Measurements from ENCODE around the gene PARL.

Gene PARL

GRCh38 chr3:183913580-183913920 lies 28.9 kb upstream of the PARL start:
- Histone ChIP-seq H3K4me3 (ENCODE audit: low read length) (no peak overlapping the region), H2AFZ (ENCODE audit: low read depth, low read length) (no peak overlapping the region), H3K4me1 (ENCODE audit: insufficient read depth, low read length) (no peaks in the 10 kb centered on the region), H3K36me3 (ENCODE audit: insufficient read depth, low read length) (no peaks in the 10 kb centered on the region), H3K9me3 (ENCODE audit: low read length) (no peaks in the 10 kb centered on the region), H3K27me3 (ENCODE audit: insufficient read depth, low read length) (no peaks in the 10 kb centered on the region)

DNA sequence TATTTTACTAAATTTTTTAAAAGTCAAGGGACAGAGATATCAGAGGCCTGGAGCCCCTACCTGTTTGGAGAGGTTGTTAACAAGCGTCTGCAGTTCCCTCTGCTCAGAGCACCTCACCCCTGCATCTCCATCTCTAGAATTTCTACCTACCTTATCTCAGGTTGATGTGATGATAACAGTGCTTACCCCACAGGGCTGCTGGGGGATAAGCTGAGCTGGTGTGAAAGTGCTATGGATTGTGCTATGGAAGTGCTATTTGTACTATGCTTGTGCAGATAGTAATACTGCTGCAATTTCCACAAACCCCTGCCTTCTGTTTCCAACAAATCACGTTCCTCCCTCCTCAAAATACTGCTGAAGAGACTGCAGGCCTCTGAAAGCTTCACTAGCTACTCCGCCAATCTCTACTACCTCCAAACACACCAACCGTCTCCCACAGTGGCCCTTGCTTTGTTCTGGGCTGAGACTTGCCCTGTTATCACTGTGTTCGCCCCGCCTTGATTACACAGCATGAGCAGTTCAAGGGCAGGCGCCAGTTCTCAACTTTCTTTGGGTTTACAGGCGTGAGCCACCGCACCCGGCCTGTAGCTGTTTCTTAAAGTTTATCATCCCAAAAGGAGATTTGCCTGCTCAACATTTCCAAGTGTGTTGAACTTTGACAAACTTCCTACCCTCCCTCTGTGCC lies 28.4 kb upstream of the PARL start:
- no peaks in the 10 kb centered on the region for H3K9me3 ChIP-seq (ENCODE audit: low read length)
- H3K4me3 ChIP-seq (ENCODE audit: low read length), result no peak overlapping the region
- no peak overlapping the region for H2AFZ ChIP-seq (ENCODE audit: low read depth, low read length)
- H3K4me1 ChIP-seq (ENCODE audit: insufficient read depth, low read length), result no peaks in the 10 kb centered on the region
- no peaks in the 10 kb centered on the region for H3K27me3 ChIP-seq (ENCODE audit: insufficient read depth, low read length)
- no peaks in the 10 kb centered on the region for H3K36me3 ChIP-seq (ENCODE audit: insufficient read depth, low read length)

- no peaks in the 10 kb centered on the region for H3K9me3 ChIP-seq (ENCODE audit: low read length)
- no peak overlapping the region for H3K4me3 ChIP-seq (ENCODE audit: low read length)
- H3K4me1 ChIP-seq (ENCODE audit: insufficient read depth, low read length), result no peaks in the 10 kb centered on the region
- H2AFZ ChIP-seq (ENCODE audit: low read depth, low read length), result no peak overlapping the region
- no peaks in the 10 kb centered on the region for H3K27me3 ChIP-seq (ENCODE audit: insufficient read depth, low read length)
- no peaks in the 10 kb centered on the region for H3K36me3 ChIP-seq (ENCODE audit: insufficient read depth, low read length)
Observed at GRCh38 chr3:183911763-183912506, 27.3 kb upstream of the PARL start.

DNA sequence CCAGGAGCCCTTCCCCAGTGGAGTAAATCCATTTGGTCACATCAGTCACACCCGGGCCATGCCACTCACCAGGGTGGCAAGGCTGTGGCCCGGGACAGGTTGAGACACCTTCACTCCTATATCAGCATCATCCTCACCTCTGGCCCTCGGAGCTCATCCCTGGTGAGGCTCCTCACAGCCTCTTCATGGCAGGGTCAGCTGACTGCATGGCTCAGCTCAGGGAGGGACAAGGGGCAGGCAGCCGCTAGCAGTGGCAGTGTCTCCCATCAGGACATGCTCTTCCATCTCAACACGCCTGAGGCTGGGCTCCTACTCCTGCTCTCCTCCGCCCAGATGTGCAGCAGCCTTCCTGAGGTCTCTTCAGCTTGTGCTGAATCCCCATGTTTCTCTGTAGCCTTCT lies 26.4 kb upstream of the PARL start:
- no peaks in the 10 kb centered on the region for H3K9me3 ChIP-seq (ENCODE audit: low read length)
- H3K4me1 ChIP-seq (ENCODE audit: insufficient read depth, low read length), result no peaks in the 10 kb centered on the region
- no peak overlapping the region for H2AFZ ChIP-seq (ENCODE audit: low read depth, low read length)
- no peaks in the 10 kb centered on the region for H3K36me3 ChIP-seq (ENCODE audit: insufficient read depth, low read length)
- no peaks in the 10 kb centered on the region for H3K27me3 ChIP-seq (ENCODE audit: insufficient read depth, low read length)
- no peak overlapping the region for H3K4me3 ChIP-seq (ENCODE audit: low read length)

DNA sequence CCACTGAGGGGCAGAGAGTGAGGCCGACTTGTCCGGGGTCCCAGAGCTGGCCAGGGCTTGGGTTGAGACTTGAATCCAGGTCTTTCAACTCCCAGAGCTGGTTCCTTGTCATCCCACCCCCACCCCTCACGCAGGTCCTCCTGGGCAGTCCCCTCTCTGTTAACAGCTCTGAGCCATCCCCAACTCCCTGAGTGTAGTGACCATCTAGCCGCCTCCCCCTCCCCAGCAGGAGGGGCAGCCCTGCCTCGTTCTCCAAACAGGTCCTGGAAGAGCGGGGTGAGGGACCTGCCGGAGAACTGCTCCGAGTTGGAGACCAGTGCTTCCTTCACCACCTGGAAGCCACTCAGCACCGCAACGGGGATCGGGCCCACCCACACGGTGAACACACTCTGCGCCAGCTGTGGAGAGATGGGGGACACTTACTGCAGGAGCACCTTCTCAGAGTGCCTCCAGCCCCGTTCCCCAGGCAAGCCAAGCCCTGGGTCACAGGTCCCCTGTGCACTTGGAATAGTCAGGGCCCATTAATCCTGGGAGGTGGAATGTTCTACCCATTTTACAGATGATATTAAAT lies 24.4 kb upstream of the PARL start:
- Histone ChIP-seq H3K36me3 (ENCODE audit: insufficient read depth, low read length) (no peaks in the 10 kb centered on the region), H3K27me3 (ENCODE audit: insufficient read depth, low read length) (no peaks in the 10 kb centered on the region), H2AFZ (ENCODE audit: low read depth, low read length) (no peak overlapping the region), H3K4me1 (ENCODE audit: insufficient read depth, low read length) (no peaks in the 10 kb centered on the region), H3K4me3 (ENCODE audit: low read length) (no peak overlapping the region), H3K9me3 (ENCODE audit: low read length) (no peaks in the 10 kb centered on the region)

- Histone ChIP-seq H3K9me3 (ENCODE audit: low read length) (no peaks in the 10 kb centered on the region), H3K4me1 (ENCODE audit: insufficient read depth, low read length) (no peaks in the 10 kb centered on the region), H3K27me3 (ENCODE audit: insufficient read depth, low read length) (no peaks in the 10 kb centered on the region), H3K36me3 (ENCODE audit: insufficient read depth, low read length) (no peaks in the 10 kb centered on the region), H2AFZ (ENCODE audit: low read depth, low read length) (no peak overlapping the region), H3K4me3 (ENCODE audit: low read length) (no peak overlapping the region)
Observed at GRCh38 chr3:183907911-183908331, 23.2 kb upstream of the PARL start.

DNA sequence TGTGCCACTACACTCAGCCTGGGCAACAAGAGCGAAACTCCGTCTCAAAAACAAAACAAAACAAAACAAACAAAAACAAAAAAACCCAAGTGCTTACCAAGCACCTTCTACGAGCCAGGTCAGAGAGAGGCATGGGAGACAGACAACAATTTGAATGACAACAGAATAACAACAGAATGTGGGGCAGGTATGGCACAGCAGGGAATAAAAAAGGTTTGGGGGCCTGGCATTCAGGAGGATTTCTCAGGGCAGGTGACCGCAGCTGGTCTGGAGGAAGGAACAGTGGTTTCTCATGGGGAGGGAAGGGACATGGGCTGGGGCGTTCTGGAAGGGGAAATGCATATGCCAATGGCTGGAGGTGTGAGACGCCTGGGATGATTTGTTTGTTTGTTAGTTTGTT lies 22.5 kb upstream of the PARL start:
- no peak overlapping the region for H3K4me3 ChIP-seq (ENCODE audit: low read length)
- H3K9me3 ChIP-seq (ENCODE audit: low read length), result no peaks in the 10 kb centered on the region
- H3K27me3 ChIP-seq (ENCODE audit: insufficient read depth, low read length), result no peaks in the 10 kb centered on the region
- no peaks in the 10 kb centered on the region for H3K4me1 ChIP-seq (ENCODE audit: insufficient read depth, low read length)
- no peaks in the 10 kb centered on the region for H3K36me3 ChIP-seq (ENCODE audit: insufficient read depth, low read length)
- H2AFZ ChIP-seq (ENCODE audit: low read depth, low read length), result no peak overlapping the region

- Histone ChIP-seq H3K27me3 (ENCODE audit: insufficient read depth, low read length) (peaks cover 2% of the 10 kb centered on the region), H3K4me1 (ENCODE audit: insufficient read depth, low read length) (no peaks in the 10 kb centered on the region), H2AFZ (ENCODE audit: low read depth, low read length) (no peak overlapping the region), H3K4me3 (ENCODE audit: low read length) (no peak overlapping the region), H3K9me3 (ENCODE audit: low read length) (no peaks in the 10 kb centered on the region), H3K36me3 (ENCODE audit: insufficient read depth, low read length) (no peaks in the 10 kb centered on the region)
Observed at GRCh38 chr3:183906234-183906921, 21.7 kb upstream of the PARL start.

GRCh38 chr3:183904833-183905780 lies 20.4 kb upstream of the PARL start:
- no peaks in the 10 kb centered on the region for H3K36me3 ChIP-seq (ENCODE audit: insufficient read depth, low read length)
- no peaks in the 10 kb centered on the region for H3K4me1 ChIP-seq (ENCODE audit: insufficient read depth, low read length)
- H2AFZ ChIP-seq (ENCODE audit: low read depth, low read length), result no peak overlapping the region
- no peak overlapping the region for H3K4me3 ChIP-seq (ENCODE audit: low read length)
- peaks cover 2% of the 10 kb centered on the region for H3K27me3 ChIP-seq (ENCODE audit: insufficient read depth, low read length)
- no peaks in the 10 kb centered on the region for H3K9me3 ChIP-seq (ENCODE audit: low read length)

GRCh38 chr3:183898028-183898431 lies 13.3 kb upstream of the PARL start:
- H2AFZ ChIP-seq (ENCODE audit: low read depth, low read length), result no peak overlapping the region
- H3K4me1 ChIP-seq (ENCODE audit: insufficient read depth, low read length), result no peaks in the 10 kb centered on the region
- no peaks in the 10 kb centered on the region for H3K36me3 ChIP-seq (ENCODE audit: insufficient read depth, low read length)
- no peaks in the 10 kb centered on the region for H3K9me3 ChIP-seq (ENCODE audit: low read length)
- H3K4me3 ChIP-seq (ENCODE audit: low read length), result no peak overlapping the region
- H3K27me3 ChIP-seq (ENCODE audit: insufficient read depth, low read length), result peaks cover 19% of the 10 kb centered on the region

DNA sequence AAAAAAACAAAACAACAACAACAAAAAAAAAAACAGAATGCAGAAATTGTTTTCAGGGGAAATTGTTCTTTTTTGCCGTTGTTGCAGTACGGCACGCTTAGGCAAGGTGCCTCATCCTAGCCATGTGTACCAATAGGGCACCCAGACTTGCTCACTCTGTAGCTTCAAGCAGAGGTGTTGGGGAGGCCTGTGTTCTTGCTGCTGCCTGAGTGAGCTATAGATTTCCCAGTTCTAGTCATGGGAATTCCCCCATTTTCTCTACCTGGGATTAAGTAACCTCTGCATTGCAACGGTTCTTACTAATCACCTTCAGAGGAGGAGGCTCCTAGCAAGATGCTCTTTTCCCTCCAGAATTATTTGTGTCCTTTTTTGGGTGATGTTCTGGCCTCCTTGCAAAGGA lies 12.9 kb upstream of the PARL start:
- H2AFZ ChIP-seq (ENCODE audit: low read depth, low read length), result no peak overlapping the region
- no peaks in the 10 kb centered on the region for H3K36me3 ChIP-seq (ENCODE audit: insufficient read depth, low read length)
- no peak overlapping the region for H3K4me3 ChIP-seq (ENCODE audit: low read length)
- no peaks in the 10 kb centered on the region for H3K9me3 ChIP-seq (ENCODE audit: low read length)
- no peaks in the 10 kb centered on the region for H3K4me1 ChIP-seq (ENCODE audit: insufficient read depth, low read length)
- peaks cover 23% of the 10 kb centered on the region for H3K27me3 ChIP-seq (ENCODE audit: insufficient read depth, low read length)

GRCh38 chr3:183896610-183897009 lies 11.9 kb upstream of the PARL start:
- peaks cover 25% of the 10 kb centered on the region for H3K27me3 ChIP-seq (ENCODE audit: insufficient read depth, low read length)
- H3K4me1 ChIP-seq (ENCODE audit: insufficient read depth, low read length), result no peaks in the 10 kb centered on the region

More at GRCh38 chr3:183896610-183897009, 11.9 kb upstream of the PARL start:
- Histone ChIP-seq H2AFZ (ENCODE audit: low read depth, low read length) (no peak overlapping the region), H3K36me3 (ENCODE audit: insufficient read depth, low read length) (no peaks in the 10 kb centered on the region), H3K4me3 (ENCODE audit: low read length) (no peak overlapping the region), H3K9me3 (ENCODE audit: low read length) (no peaks in the 10 kb centered on the region)
